HCT116 (cell line): ENCODE data around the gene ITPK1. TPM values are rescaled to one million over a fixed set of nuclear protein-coding genes. Genes with fewer than 3 reads are reported as not detected.

Source experiments
- ATAC-seq: fragments of 200-7000 bp; cut with Tn5 transposase; 2 replicates; pipeline ENCODE4 v1.9.1; 2020; ENCODE audit warnings: mild to moderate bottlenecking, moderate library complexity
- BruUV-seq: library from RNA; stranded (reverse); fragments of 400-500 nt; replicated peaks from 2 replicates; lab custom pipeline; 2021; lab: Mats Ljungman, UMichigan
- CTCF ChIA-PET: fragments of 300-600 bp; sonication (Branson Sonifier 250); formaldehyde crosslinking; loops from one replicate; lab custom pipeline; 2021; ENCODE audit warnings: antibody characterized with exemption; lab: Charles Lee
- POLR2A ChIA-PET: fragments of 300-600, 350-600 bp; sonication (Branson Sonifier 250); formaldehyde crosslinking; loops from one replicate; lab custom pipeline; 2021; ENCODE audit warnings: antibody characterized with exemption; lab: Charles Lee
- RAD21 ChIA-PET, 2 experiments: fragments of 300-600 bp; sonication (Branson Sonifier 250); formaldehyde crosslinking; loops; one replicate each; lab custom pipeline; 2023; ENCODE audit warnings: low total read pairs in 2 of 2; ENCODE audit not compliant: uncharacterized antibody in 2 of 2, unreplicated experiment in 2 of 2, low non-redundant PET in 1 of 2; lab: Charles Lee
- DNase-seq: peaks from one replicate; pipeline ENCODE4 v3.0.0-alpha.2; 2010; ENCODE audit warnings: low read depth, low spot score
- H2AFZ ChIP-seq: fragments of 200-600 bp; shearing (Covaris generic), sonication (generic); 2 replicates; pipeline ENCODE4 v1.6.1; 2017; ENCODE audit warnings: low read depth, mixed run types, mixed read lengths, antibody characterized with exemption, low read length; ENCODE audit not compliant: poor library complexity, severe bottlenecking
- H3K27ac ChIP-seq: 2 replicates; pipeline ENCODE4 v1.5.1; 2012; ENCODE audit warnings: low read depth, low read length
- H3K27me3 ChIP-seq: fragments of 200-600 bp; sonication (generic); 2 replicates; pipeline ENCODE4 v1.6.1; 2016; ENCODE audit warnings: mixed run types, low read length, mixed read lengths; ENCODE audit not compliant: insufficient read depth
- H3K36me3 ChIP-seq, 2 experiments: fragments of 200-500 bp in 1 of 2; fragments of 200-600 bp in 1 of 2; sonication (Bioruptor generic) in 1 of 2; sonication (generic) in 1 of 2; 2 replicates each; pipeline versions ENCODE4 v1.5.1 to v1.6.1; 2014 to 2016; ENCODE audit warnings: low read length in 2 of 2, inconsistent platforms in 1 of 2, mixed read lengths in 1 of 2, mixed run types in 1 of 2; ENCODE audit not compliant: insufficient read depth in 2 of 2, control insufficient read depth in 1 of 2
- H3K4me1 ChIP-seq, 2 experiments: fragments of 200-600 bp in 1 of 2; sonication (generic) in 1 of 2; 2 replicates each; pipeline versions ENCODE4 v1.5.1 to v1.6.1; 2012 to 2017; ENCODE audit warnings: low read length in 2 of 2, inconsistent platforms in 1 of 2, mild to moderate bottlenecking in 1 of 2, mixed read lengths in 1 of 2, mixed run types in 1 of 2, moderate library complexity in 1 of 2; ENCODE audit not compliant: insufficient read depth in 2 of 2, control insufficient read depth in 1 of 2
- H3K4me2 ChIP-seq: fragments of 200-600 bp; sonication (generic); 2 replicates; pipeline ENCODE4 v1.6.1; 2017; ENCODE audit warnings: mixed run types, low read length, mixed read lengths
- H3K4me3 ChIP-seq, 2 experiments: fragments of 200-600 bp in 1 of 2; sonication (generic) in 1 of 2; replicated peaks in 1 of 2; 2 replicates each; pipeline ENCODE4 v1.5.1; 2011 to 2016; ENCODE audit warnings: low read length in 2 of 2, control low read depth in 1 of 2, low read depth in 1 of 2, mild to moderate bottlenecking in 1 of 2, mixed read lengths in 1 of 2, mixed run types in 1 of 2
- H3K79me2 ChIP-seq: fragments of 200-600 bp; sonication (generic); 2 replicates; pipeline ENCODE4 v1.6.1; 2017; ENCODE audit warnings: mild to moderate bottlenecking, mixed run types, low read length, moderate library complexity, mixed read lengths; ENCODE audit not compliant: insufficient read depth
- H3K9ac ChIP-seq: fragments of 200-600 bp; sonication (generic); 2 replicates; pipeline ENCODE4 v1.6.1; 2016; ENCODE audit warnings: low read length, mixed read lengths
- H3K9me2 ChIP-seq: fragments of 200-600 bp; sonication (generic), shearing (Covaris generic); 2 replicates; pipeline ENCODE4 v1.6.1; 2017; ENCODE audit warnings: mixed run types, mild to moderate bottlenecking, moderate library complexity; ENCODE audit not compliant: insufficient read depth
- H3K9me3 ChIP-seq, 2 experiments: fragments of 200-500 bp in 1 of 2; fragments of 200-600 bp in 1 of 2; sonication (Bioruptor generic) in 1 of 2; sonication (generic) in 1 of 2; 2 replicates each; pipeline ENCODE4 v1.6.1; 2014 to 2017; ENCODE audit warnings: low read length in 2 of 2, mixed read lengths in 2 of 2, inconsistent platforms in 1 of 2, low read depth in 1 of 2, mild to moderate bottlenecking in 1 of 2, mixed run types in 1 of 2, moderate library complexity in 1 of 2; ENCODE audit not compliant: control insufficient read depth in 1 of 2, insufficient read depth in 1 of 2
- H4K20me1 ChIP-seq: fragments of 200-600 bp; sonication (generic), shearing (Covaris generic); 2 replicates; pipeline ENCODE4 v1.6.1; 2017; ENCODE audit warnings: mixed run types, mild to moderate bottlenecking, moderate library complexity; ENCODE audit not compliant: insufficient read depth
- CBX3 ChIP-seq: IDR thresholded peaks from 2 replicates; pipeline ENCODE4 v1.6.1; 2012; ENCODE audit warnings: low read depth
- EGR1 ChIP-seq: IDR thresholded peaks from 2 replicates; pipeline ENCODE4 v1.6.1; 2012; ENCODE audit warnings: low read depth
- EZH2phosphoT487 ChIP-seq: fragments of 200-600 bp; IDR thresholded peaks from 2 replicates; pipeline ENCODE4 v1.6.1; 2018; ENCODE audit warnings: antibody characterized with exemption, borderline replicate concordance
- FOSL1 ChIP-seq: IDR thresholded peaks from 2 replicates; pipeline ENCODE4 v1.6.1; 2012; ENCODE audit warnings: low read depth
- JUND ChIP-seq: IDR thresholded peaks from 2 replicates; pipeline ENCODE4 v1.6.1; 2012
- POLR2A ChIP-seq: IDR thresholded peaks from 2 replicates; pipeline ENCODE4 v1.7.0; 2011; ENCODE audit warnings: borderline replicate concordance; ENCODE audit not compliant: insufficient read depth, insufficient read length; ENCODE audit errors: extremely low read depth
- RAD21 ChIP-seq: IDR thresholded peaks from 2 replicates; pipeline ENCODE4 v1.6.1; 2012; ENCODE audit warnings: low read depth, mild to moderate bottlenecking
- SIN3A ChIP-seq: IDR thresholded peaks from 2 replicates; pipeline ENCODE4 v1.6.1; 2012; ENCODE audit warnings: low read depth
- SRF ChIP-seq: IDR thresholded peaks from 2 replicates; pipeline ENCODE4 v1.6.1; 2012; ENCODE audit warnings: low read depth
- YY1 ChIP-seq: IDR thresholded peaks from 2 replicates; pipeline ENCODE4 v1.6.1; 2011; ENCODE audit warnings: low read length, low read depth, moderate library complexity, mild to moderate bottlenecking; ENCODE audit not compliant: insufficient replicate concordance; ENCODE audit errors: extremely low read depth
- intact Hi-C: fragments of 100-400 bp; cut with micrococcal nuclease; formaldehyde crosslinking; loops from 2 replicates; pipeline ENCODE4 v1.10.0; 2022
- total RNA-seq: library from RNA; stranded (reverse); gene quantifications from one replicate; pipeline ENCODE4 v1.2.1, GENCODE V29; 2021; ENCODE audit not compliant: unreplicated experiment
- TF ChIP-seq, protein P1 (sequence below), 3 experiments: fragments of 200-600 bp in 1 of 3; sonication (generic) in 1 of 3; IDR thresholded peaks in 2 of 3; conservative IDR thresholded peaks in 1 of 3; 2 replicates each; pipeline ENCODE4 v1.5.1; 2012 to 2017; ENCODE audit warnings: low read depth in 2 of 3, low read length in 2 of 3, antibody characterized with exemption in 1 of 3, borderline replicate concordance in 1 of 3, control low read depth in 1 of 3, mild to moderate bottlenecking in 1 of 3, mixed read lengths in 1 of 3, mixed run types in 1 of 3, moderate library complexity in 1 of 3; ENCODE audit not compliant: insufficient read depth in 1 of 3
- TF ChIP-seq, protein P2 (sequence below): IDR thresholded peaks from 2 replicates; pipeline ENCODE4 v1.6.1; 2012
- TF ChIP-seq, protein P3 (sequence below): IDR thresholded peaks from 2 replicates; pipeline ENCODE4 v1.6.1; 2012
- TF ChIP-seq, protein P4 (sequence below): IDR thresholded peaks from 2 replicates; pipeline ENCODE4 v1.6.1; 2012; ENCODE audit warnings: low read depth

ITPK1 gene
- total RNA-seq, 1 experiment from 2014 or later = 70.2 TPM

DNA sequence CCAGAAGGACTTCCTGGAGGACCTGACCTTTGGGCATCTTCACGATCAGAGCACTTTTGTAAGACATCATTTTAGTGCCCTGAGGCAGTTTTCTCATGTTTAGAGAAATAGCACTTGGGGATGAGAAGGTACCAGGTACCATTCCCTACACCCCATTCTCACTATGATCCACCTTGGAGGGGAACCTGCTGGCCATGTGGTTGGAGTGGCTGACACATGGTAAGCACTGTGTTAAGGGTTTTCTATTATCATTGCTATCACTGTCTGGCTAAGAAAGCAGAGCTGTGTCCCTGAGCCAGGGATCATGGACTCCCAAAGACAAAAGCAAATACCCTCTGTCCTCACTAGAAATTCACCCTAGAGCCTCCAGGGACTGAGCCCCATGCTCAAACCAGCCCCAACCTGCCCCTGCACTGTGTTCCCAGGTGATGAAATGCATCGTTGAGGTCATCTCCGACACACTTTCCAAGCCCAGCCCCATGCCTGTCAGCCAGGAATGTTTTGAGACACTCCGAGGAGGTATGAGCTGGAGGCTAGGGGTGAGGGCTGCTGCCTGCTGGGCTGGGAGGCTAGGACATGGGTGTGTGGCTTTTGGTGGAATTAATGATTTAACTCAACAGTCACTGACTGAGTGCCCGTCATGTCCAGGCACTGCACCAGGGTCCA, 189.4 kb downstream of the ITPK1 start:
- BruUV-seq = no TSS peak
- H3K9me2 ChIP-seq = no peaks in the 10 kb centered on the region
- no peaks in the 10 kb centered on the region for H3K4me1 ChIP-seq
- TF ChIP-seq FOSL1 (no peak), YY1 (no peak), SIN3A (no peak)
- TF ChIP-seq, protein P1, sequence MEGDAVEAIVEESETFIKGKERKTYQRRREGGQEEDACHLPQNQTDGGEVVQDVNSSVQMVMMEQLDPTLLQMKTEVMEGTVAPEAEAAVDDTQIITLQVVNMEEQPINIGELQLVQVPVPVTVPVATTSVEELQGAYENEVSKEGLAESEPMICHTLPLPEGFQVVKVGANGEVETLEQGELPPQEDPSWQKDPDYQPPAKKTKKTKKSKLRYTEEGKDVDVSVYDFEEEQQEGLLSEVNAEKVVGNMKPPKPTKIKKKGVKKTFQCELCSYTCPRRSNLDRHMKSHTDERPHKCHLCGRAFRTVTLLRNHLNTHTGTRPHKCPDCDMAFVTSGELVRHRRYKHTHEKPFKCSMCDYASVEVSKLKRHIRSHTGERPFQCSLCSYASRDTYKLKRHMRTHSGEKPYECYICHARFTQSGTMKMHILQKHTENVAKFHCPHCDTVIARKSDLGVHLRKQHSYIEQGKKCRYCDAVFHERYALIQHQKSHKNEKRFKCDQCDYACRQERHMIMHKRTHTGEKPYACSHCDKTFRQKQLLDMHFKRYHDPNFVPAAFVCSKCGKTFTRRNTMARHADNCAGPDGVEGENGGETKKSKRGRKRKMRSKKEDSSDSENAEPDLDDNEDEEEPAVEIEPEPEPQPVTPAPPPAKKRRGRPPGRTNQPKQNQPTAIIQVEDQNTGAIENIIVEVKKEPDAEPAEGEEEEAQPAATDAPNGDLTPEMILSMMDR (IDR thresholded peaks at IDR 0.05 in 2 of 3, conservative IDR thresholded peaks at IDR 0.05 in 1 of 3; ENCODE audit: borderline replicate concordance in 1 of 3, insufficient read depth in 1 of 3, low read depth in 2 of 3, low read length in 2 of 3) = no peak
- ChIA-PET RAD21 (no interaction called here), CTCF (no interaction called here), POLR2A (no interaction called here)
- no peak overlapping the region for H3K9ac ChIP-seq
- H2AFZ ChIP-seq = no peak overlapping the region
- peaks cover 14% of the 10 kb centered on the region; the same call in 1 of the 2 replicates for H3K27me3 ChIP-seq
- ATAC-seq (0 out of 2 replicates have a peak, but pooled peaks have one; percentile 22), DNase-seq (no peak)
- intact Hi-C loops = no loop called here
- H3K79me2 ChIP-seq = no peaks in the 10 kb centered on the region
- no peak overlapping the region for H3K4me3 ChIP-seq
- H3K9me3 ChIP-seq = no peaks in the 10 kb centered on the region
- no peaks in the 10 kb centered on the region for H3K36me3 ChIP-seq
- no peaks in the 10 kb centered on the region for H4K20me1 ChIP-seq
- H3K4me2 ChIP-seq = no peak overlapping the region
- no peak overlapping the region for H3K27ac ChIP-seq

DNA sequence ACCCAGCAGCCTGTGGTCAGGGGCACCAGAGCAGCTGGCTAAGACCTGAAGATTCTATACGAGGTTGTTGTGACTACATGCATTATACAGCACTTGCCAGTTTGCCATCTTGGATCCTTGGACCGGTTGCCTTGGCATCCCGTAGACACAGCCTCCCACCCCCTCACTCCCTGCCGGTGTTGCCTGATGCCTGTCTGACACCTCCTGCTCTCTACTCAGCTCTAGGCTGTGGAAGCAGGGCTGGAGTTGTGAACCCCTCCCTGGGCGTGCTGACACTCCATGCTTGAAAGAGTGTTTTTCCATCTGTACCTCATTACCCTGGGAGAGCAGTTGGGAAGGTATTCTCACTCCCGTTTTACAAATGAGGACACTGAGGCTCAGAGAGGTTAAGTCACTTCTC, 190.3 kb downstream of the ITPK1 start:
- Histone ChIP-seq H3K4me2 (no peak overlapping the region), H3K27me3 (peaks cover 14% of the 10 kb centered on the region; the same call in 1 of the 2 replicates), H3K4me1 (no peaks in the 10 kb centered on the region), H3K4me3 (no peak overlapping the region), H3K36me3 (no peaks in the 10 kb centered on the region), H3K9me2 (no peaks in the 10 kb centered on the region), H3K79me2 (no peaks in the 10 kb centered on the region), H3K27ac (no peak overlapping the region), H3K9me3 (no peaks in the 10 kb centered on the region), H2AFZ (no peak overlapping the region), H3K9ac (no peak overlapping the region), H4K20me1 (no peaks in the 10 kb centered on the region)
- RAD21 ChIA-PET = no interaction called here
- ATAC-seq (no peak), DNase-seq (no peak)
- intact Hi-C loops = no loop called here
- CTCF ChIA-PET = no interaction called here
- no TSS peak for BruUV-seq
- POLR2A ChIA-PET = no interaction called here
- TF ChIP-seq, protein P2, sequence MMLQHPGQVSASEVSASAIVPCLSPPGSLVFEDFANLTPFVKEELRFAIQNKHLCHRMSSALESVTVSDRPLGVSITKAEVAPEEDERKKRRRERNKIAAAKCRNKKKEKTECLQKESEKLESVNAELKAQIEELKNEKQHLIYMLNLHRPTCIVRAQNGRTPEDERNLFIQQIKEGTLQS = no peak
- no peak for TF ChIP-seq EGR1
- no peak for TF ChIP-seq POLR2A
- TF ChIP-seq, protein P3, sequence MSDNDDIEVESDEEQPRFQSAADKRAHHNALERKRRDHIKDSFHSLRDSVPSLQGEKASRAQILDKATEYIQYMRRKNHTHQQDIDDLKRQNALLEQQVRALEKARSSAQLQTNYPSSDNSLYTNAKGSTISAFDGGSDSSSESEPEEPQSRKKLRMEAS = no peak
- TF ChIP-seq SRF = no peak
- TF ChIP-seq, protein P4, sequence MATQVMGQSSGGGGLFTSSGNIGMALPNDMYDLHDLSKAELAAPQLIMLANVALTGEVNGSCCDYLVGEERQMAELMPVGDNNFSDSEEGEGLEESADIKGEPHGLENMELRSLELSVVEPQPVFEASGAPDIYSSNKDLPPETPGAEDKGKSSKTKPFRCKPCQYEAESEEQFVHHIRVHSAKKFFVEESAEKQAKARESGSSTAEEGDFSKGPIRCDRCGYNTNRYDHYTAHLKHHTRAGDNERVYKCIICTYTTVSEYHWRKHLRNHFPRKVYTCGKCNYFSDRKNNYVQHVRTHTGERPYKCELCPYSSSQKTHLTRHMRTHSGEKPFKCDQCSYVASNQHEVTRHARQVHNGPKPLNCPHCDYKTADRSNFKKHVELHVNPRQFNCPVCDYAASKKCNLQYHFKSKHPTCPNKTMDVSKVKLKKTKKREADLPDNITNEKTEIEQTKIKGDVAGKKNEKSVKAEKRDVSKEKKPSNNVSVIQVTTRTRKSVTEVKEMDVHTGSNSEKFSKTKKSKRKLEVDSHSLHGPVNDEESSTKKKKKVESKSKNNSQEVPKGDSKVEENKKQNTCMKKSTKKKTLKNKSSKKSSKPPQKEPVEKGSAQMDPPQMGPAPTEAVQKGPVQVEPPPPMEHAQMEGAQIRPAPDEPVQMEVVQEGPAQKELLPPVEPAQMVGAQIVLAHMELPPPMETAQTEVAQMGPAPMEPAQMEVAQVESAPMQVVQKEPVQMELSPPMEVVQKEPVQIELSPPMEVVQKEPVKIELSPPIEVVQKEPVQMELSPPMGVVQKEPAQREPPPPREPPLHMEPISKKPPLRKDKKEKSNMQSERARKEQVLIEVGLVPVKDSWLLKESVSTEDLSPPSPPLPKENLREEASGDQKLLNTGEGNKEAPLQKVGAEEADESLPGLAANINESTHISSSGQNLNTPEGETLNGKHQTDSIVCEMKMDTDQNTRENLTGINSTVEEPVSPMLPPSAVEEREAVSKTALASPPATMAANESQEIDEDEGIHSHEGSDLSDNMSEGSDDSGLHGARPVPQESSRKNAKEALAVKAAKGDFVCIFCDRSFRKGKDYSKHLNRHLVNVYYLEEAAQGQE = no peak
- TF ChIP-seq YY1 = no peak
- no peak for TF ChIP-seq EZH2phosphoT487
- TF ChIP-seq RAD21 = no peak
- no peak for TF ChIP-seq FOSL1
- TF ChIP-seq SIN3A = no peak
- no peak for TF ChIP-seq JUND
- TF ChIP-seq CBX3 = no peak
